ENCODE data around the gene DSTYK.
A peak's percentile ranks its signal among the peaks of the same experiment; 100 is the strongest.

The DSTYK gene

GRCh38 chr1:205227584-205228013 lies 16.1 kb upstream of the DSTYK start, which contains the start of gene TMCC2:
TMCC2 (plus strand) TSS chr1:205227946; CDS start chr1:205228565, 619 bp downstream.
- Histone ChIP-seq H3K4me3 (ENCODE audit: low read length) (peak within 1 kb of the TSS; percentile 81), H3K4me1 (ENCODE audit: insufficient read depth, low read length) (peaks cover 14% of the 10 kb centered on the region; the same call in 1 of the 2 replicates), H3K9me3 (ENCODE audit: insufficient read depth, low read depth, low read length) (no peaks in the 10 kb centered on the region), H3K27me3 (ENCODE audit: insufficient read depth, low read length) (peaks cover 13% of the 10 kb centered on the region), H3K36me3 (ENCODE audit: insufficient read depth, low read depth, low read length) (no peaks in the 10 kb centered on the region), H3K27ac (ENCODE audit: low read length) (no peak within 1 kb of the TSS), H3K9ac (ENCODE audit: low read depth, low read length) (peak within 1 kb of the TSS; percentile 43; the same call in 1 of the 2 replicates)

GRCh38 chr1:205226868-205227583 lies 15.5 kb upstream of the DSTYK start:
- Histone ChIP-seq H3K9me3 (ENCODE audit: insufficient read depth, low read depth, low read length) (no peaks in the 10 kb centered on the region), H3K36me3 (ENCODE audit: insufficient read depth, low read depth, low read length) (no peaks in the 10 kb centered on the region), H3K27me3 (ENCODE audit: insufficient read depth, low read length) (peaks cover 13% of the 10 kb centered on the region), H3K4me3 (ENCODE audit: low read length) (peak overlapping the region; percentile 81), H3K27ac (ENCODE audit: low read length) (no peak overlapping the region), H3K9ac (ENCODE audit: low read depth, low read length) (peak overlapping the region; percentile 43; the same call in 1 of the 2 replicates), H3K4me1 (ENCODE audit: insufficient read depth, low read length) (peaks cover 14% of the 10 kb centered on the region; the same call in 1 of the 2 replicates)

GRCh38 chr1:205225901-205226765 lies 14.6 kb upstream of the DSTYK start:
- no peak overlapping the region for H3K4me3 ChIP-seq (ENCODE audit: low read length)

GRCh38 chr1:205224736-205225135 lies 13.2 kb upstream of the DSTYK start:
- H3K4me1 ChIP-seq (ENCODE audit: insufficient read depth, low read length) = peaks cover 11% of the 10 kb centered on the region; the same call in 1 of the 2 replicates
- H3K27ac ChIP-seq (ENCODE audit: low read length) = no peak overlapping the region
- no peak overlapping the region for H3K9ac ChIP-seq (ENCODE audit: low read depth, low read length)
- H3K36me3 ChIP-seq (ENCODE audit: insufficient read depth, low read depth, low read length) = no peaks in the 10 kb centered on the region
- no peak overlapping the region for H3K4me3 ChIP-seq (ENCODE audit: low read length)
- H3K27me3 ChIP-seq (ENCODE audit: insufficient read depth, low read length) = peaks cover 13% of the 10 kb centered on the region
- no peaks in the 10 kb centered on the region for H3K9me3 ChIP-seq (ENCODE audit: insufficient read depth, low read depth, low read length)

More at GRCh38 chr1:205225901-205226765, 14.6 kb upstream of the DSTYK start:
- no peak overlapping the region for H3K9ac ChIP-seq (ENCODE audit: low read depth, low read length)
- H3K27ac ChIP-seq (ENCODE audit: low read length) = no peak overlapping the region
- H3K9me3 ChIP-seq (ENCODE audit: insufficient read depth, low read depth, low read length) = no peaks in the 10 kb centered on the region
- peaks cover 14% of the 10 kb centered on the region; the same call in 1 of the 2 replicates for H3K4me1 ChIP-seq (ENCODE audit: insufficient read depth, low read length)
- peaks cover 13% of the 10 kb centered on the region for H3K27me3 ChIP-seq (ENCODE audit: insufficient read depth, low read length)
- no peaks in the 10 kb centered on the region for H3K36me3 ChIP-seq (ENCODE audit: insufficient read depth, low read depth, low read length)

GRCh38 chr1:205220421-205220820 lies 8.9 kb upstream of the DSTYK start:
- Histone ChIP-seq H3K4me3 (ENCODE audit: low read length) (no peak overlapping the region), H3K27ac (ENCODE audit: low read length) (no peak overlapping the region), H3K4me1 (ENCODE audit: insufficient read depth, low read length) (no peaks in the 10 kb centered on the region), H3K36me3 (ENCODE audit: insufficient read depth, low read depth, low read length) (no peaks in the 10 kb centered on the region), H3K9ac (ENCODE audit: low read depth, low read length) (no peak overlapping the region), H3K9me3 (ENCODE audit: insufficient read depth, low read depth, low read length) (no peaks in the 10 kb centered on the region), H3K27me3 (ENCODE audit: insufficient read depth, low read length) (no peaks in the 10 kb centered on the region)

GRCh38 chr1:205217418-205217817 lies 5.9 kb upstream of the DSTYK start:
- no peaks in the 10 kb centered on the region for H3K27me3 ChIP-seq (ENCODE audit: insufficient read depth, low read length)
- H3K27ac ChIP-seq (ENCODE audit: low read length) = no peak overlapping the region
- no peak overlapping the region for H3K4me3 ChIP-seq (ENCODE audit: low read length)
- H3K36me3 ChIP-seq (ENCODE audit: insufficient read depth, low read depth, low read length) = no peaks in the 10 kb centered on the region
- H3K4me1 ChIP-seq (ENCODE audit: insufficient read depth, low read length) = no peaks in the 10 kb centered on the region
- H3K9ac ChIP-seq (ENCODE audit: low read depth, low read length) = no peak overlapping the region
- H3K9me3 ChIP-seq (ENCODE audit: insufficient read depth, low read depth, low read length) = no peaks in the 10 kb centered on the region

- no peak overlapping the region for H3K9ac ChIP-seq (ENCODE audit: low read depth, low read length)
- no peak overlapping the region for H3K4me3 ChIP-seq (ENCODE audit: low read length)
- H3K36me3 ChIP-seq (ENCODE audit: insufficient read depth, low read depth, low read length) = no peaks in the 10 kb centered on the region
- no peaks in the 10 kb centered on the region for H3K27me3 ChIP-seq (ENCODE audit: insufficient read depth, low read length)
- no peak overlapping the region for H3K27ac ChIP-seq (ENCODE audit: low read length)
- H3K4me1 ChIP-seq (ENCODE audit: insufficient read depth, low read length) = no peaks in the 10 kb centered on the region
- H3K9me3 ChIP-seq (ENCODE audit: insufficient read depth, low read depth, low read length) = no peaks in the 10 kb centered on the region
These were observed 5.1 kb upstream of the DSTYK start for GRCh38 chr1:205216588-205216987.

GRCh38 chr1:205214756-205215155 lies 3.3 kb upstream of the DSTYK start:
- H3K27ac ChIP-seq (ENCODE audit: low read length) = no peak overlapping the region
- H3K9ac ChIP-seq (ENCODE audit: low read depth, low read length) = no peak overlapping the region
- H3K9me3 ChIP-seq (ENCODE audit: insufficient read depth, low read depth, low read length) = no peaks in the 10 kb centered on the region
- no peaks in the 10 kb centered on the region for H3K4me1 ChIP-seq (ENCODE audit: insufficient read depth, low read length)
- no peak overlapping the region for H3K4me3 ChIP-seq (ENCODE audit: low read length)
- no peaks in the 10 kb centered on the region for H3K27me3 ChIP-seq (ENCODE audit: insufficient read depth, low read length)
- no peaks in the 10 kb centered on the region for H3K36me3 ChIP-seq (ENCODE audit: insufficient read depth, low read depth, low read length)

- Histone ChIP-seq H3K4me3 (ENCODE audit: low read length) (peak overlapping the region; percentile 83), H3K27me3 (ENCODE audit: insufficient read depth, low read length) (no peaks in the 10 kb centered on the region; the same call in 1 of the 2 replicates), H3K9ac (ENCODE audit: low read depth, low read length) (peak overlapping the region; percentile 86; the same call in 1 of the 2 replicates), H3K9me3 (ENCODE audit: insufficient read depth, low read depth, low read length) (no peaks in the 10 kb centered on the region), H3K36me3 (ENCODE audit: insufficient read depth, low read depth, low read length) (no peaks in the 10 kb centered on the region), H3K27ac (ENCODE audit: low read length) (no peak overlapping the region), H3K4me1 (ENCODE audit: insufficient read depth, low read length) (no peaks in the 10 kb centered on the region)
These were observed 486 bp upstream of the DSTYK start for GRCh38 chr1:205211839-205212536.

- no peaks in the 10 kb centered on the region; the same call in 1 of the 2 replicates for H3K27me3 ChIP-seq (ENCODE audit: insufficient read depth, low read length)
- peak overlapping the region; percentile 83 for H3K4me3 ChIP-seq (ENCODE audit: low read length)
- peak overlapping the region; percentile 32 for H3K27ac ChIP-seq (ENCODE audit: low read length)
- H3K9me3 ChIP-seq (ENCODE audit: insufficient read depth, low read depth, low read length) = no peaks in the 10 kb centered on the region
- H3K4me1 ChIP-seq (ENCODE audit: insufficient read depth, low read length) = no peaks in the 10 kb centered on the region
- H3K36me3 ChIP-seq (ENCODE audit: insufficient read depth, low read depth, low read length) = no peaks in the 10 kb centered on the region
- H3K9ac ChIP-seq (ENCODE audit: low read depth, low read length) = peak overlapping the region; percentile 86
These were observed 740 bp downstream of the DSTYK start for GRCh38 chr1:205210756-205211168.

- Histone ChIP-seq H3K4me3 (ENCODE audit: low read length) (no peak overlapping the region), H3K27me3 (ENCODE audit: insufficient read depth, low read length) (no peaks in the 10 kb centered on the region; the same call in 1 of the 2 replicates), H3K27ac (ENCODE audit: low read length) (no peak overlapping the region), H3K36me3 (ENCODE audit: insufficient read depth, low read depth, low read length) (no peaks in the 10 kb centered on the region), H3K9ac (ENCODE audit: low read depth, low read length) (no peak overlapping the region), H3K9me3 (ENCODE audit: insufficient read depth, low read depth, low read length) (no peaks in the 10 kb centered on the region), H3K4me1 (ENCODE audit: insufficient read depth, low read length) (no peaks in the 10 kb centered on the region)
These were observed 2.7 kb downstream of the DSTYK start for GRCh38 chr1:205208811-205209210.

Data from iPS-20b (cell line).